ENCODE data around the gene CDK5RAP2.

Gene CDK5RAP2

GRCh38 chr9:120433701-120434100 lies 146.3 kb downstream of the CDK5RAP2 start:
- TF ChIP-seq, protein P1, sequence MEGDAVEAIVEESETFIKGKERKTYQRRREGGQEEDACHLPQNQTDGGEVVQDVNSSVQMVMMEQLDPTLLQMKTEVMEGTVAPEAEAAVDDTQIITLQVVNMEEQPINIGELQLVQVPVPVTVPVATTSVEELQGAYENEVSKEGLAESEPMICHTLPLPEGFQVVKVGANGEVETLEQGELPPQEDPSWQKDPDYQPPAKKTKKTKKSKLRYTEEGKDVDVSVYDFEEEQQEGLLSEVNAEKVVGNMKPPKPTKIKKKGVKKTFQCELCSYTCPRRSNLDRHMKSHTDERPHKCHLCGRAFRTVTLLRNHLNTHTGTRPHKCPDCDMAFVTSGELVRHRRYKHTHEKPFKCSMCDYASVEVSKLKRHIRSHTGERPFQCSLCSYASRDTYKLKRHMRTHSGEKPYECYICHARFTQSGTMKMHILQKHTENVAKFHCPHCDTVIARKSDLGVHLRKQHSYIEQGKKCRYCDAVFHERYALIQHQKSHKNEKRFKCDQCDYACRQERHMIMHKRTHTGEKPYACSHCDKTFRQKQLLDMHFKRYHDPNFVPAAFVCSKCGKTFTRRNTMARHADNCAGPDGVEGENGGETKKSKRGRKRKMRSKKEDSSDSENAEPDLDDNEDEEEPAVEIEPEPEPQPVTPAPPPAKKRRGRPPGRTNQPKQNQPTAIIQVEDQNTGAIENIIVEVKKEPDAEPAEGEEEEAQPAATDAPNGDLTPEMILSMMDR (IDR thresholded peaks at IDR 0.05): no peak
- Mint-ChIP-seq H3K9me3 (peaks cover 3% of the 10 kb centered on the region), H3K4me1 (peaks cover 17% of the 10 kb centered on the region), H3K36me3 (ENCODE audit: low read depth) (peaks cover 53% of the 10 kb centered on the region), H3K27me3 (ENCODE audit: low read depth, poor library complexity) (no peaks in the 10 kb centered on the region), H3K4me3 (no peak overlapping the region), H3K27ac (no peak overlapping the region)
- no peak for DNase-seq

GRCh38 chr9:120432600-120432999 lies 147.4 kb downstream of the CDK5RAP2 start:
- Mint-ChIP-seq H3K27me3 (ENCODE audit: low read depth, poor library complexity) (no peaks in the 10 kb centered on the region), H3K36me3 (ENCODE audit: low read depth) (peaks cover 53% of the 10 kb centered on the region), H3K4me3 (no peak overlapping the region), H3K4me1 (peaks cover 17% of the 10 kb centered on the region), H3K27ac (no peak overlapping the region), H3K9me3 (peaks cover 3% of the 10 kb centered on the region)
- DNase-seq: no peak
- TF ChIP-seq, protein P1 (IDR thresholded peaks at IDR 0.05): no peak

DNA sequence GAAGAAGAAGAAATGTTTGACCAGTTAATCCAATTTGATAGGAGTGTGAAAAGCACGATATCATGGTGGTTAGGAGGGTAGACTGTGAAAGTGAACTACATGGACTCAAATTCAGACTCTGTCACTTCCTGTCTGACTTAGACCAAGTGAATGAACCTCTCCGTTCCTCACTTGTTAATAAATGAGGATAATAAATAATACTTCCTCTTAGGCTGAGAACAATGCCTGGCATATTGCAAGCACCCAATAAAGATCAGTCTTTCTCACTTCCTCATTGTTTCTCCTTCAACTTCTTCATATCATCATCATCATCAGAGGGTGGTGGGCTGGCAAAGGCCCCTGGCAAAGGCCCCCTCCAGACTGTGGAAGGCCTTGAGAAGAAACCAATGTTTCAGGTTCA lies 148.7 kb downstream of the CDK5RAP2 start:
- TF ChIP-seq, protein P1 (IDR thresholded peaks at IDR 0.05): no peak
- DNase-seq: no peak
- no peak overlapping the region for H3K4me3 Mint-ChIP-seq
- H3K27me3 Mint-ChIP-seq (ENCODE audit: low read depth, poor library complexity): no peaks in the 10 kb centered on the region
- H3K9me3 Mint-ChIP-seq: peaks cover 3% of the 10 kb centered on the region
- H3K27ac Mint-ChIP-seq: no peak overlapping the region
- H3K36me3 Mint-ChIP-seq (ENCODE audit: low read depth): peaks cover 50% of the 10 kb centered on the region
- H3K4me1 Mint-ChIP-seq: peaks cover 17% of the 10 kb centered on the region

- DNase-seq: no peak
- Mint-ChIP-seq H3K4me3 (no peak overlapping the region), H3K27ac (no peak overlapping the region), H3K9me3 (no peaks in the 10 kb centered on the region), H3K36me3 (ENCODE audit: low read depth) (peaks cover 49% of the 10 kb centered on the region), H3K4me1 (no peaks in the 10 kb centered on the region), H3K27me3 (ENCODE audit: low read depth, poor library complexity) (peaks cover 4% of the 10 kb centered on the region)
- TF ChIP-seq, protein P1 (IDR thresholded peaks at IDR 0.05): no peak
These were observed 155.7 kb downstream of the CDK5RAP2 start for GRCh38 chr9:120424248-120424647.

GRCh38 chr9:120423812-120424211 lies 156.2 kb downstream of the CDK5RAP2 start:
- Mint-ChIP-seq H3K4me3 (no peak overlapping the region), H3K36me3 (ENCODE audit: low read depth) (peaks cover 54% of the 10 kb centered on the region), H3K9me3 (no peaks in the 10 kb centered on the region), H3K27ac (peak overlapping the region; percentile 68), H3K4me1 (no peaks in the 10 kb centered on the region), H3K27me3 (ENCODE audit: low read depth, poor library complexity) (peaks cover 4% of the 10 kb centered on the region)
- TF ChIP-seq, protein P1 (IDR thresholded peaks at IDR 0.05): no peak
- DNase-seq: no peak

DNA sequence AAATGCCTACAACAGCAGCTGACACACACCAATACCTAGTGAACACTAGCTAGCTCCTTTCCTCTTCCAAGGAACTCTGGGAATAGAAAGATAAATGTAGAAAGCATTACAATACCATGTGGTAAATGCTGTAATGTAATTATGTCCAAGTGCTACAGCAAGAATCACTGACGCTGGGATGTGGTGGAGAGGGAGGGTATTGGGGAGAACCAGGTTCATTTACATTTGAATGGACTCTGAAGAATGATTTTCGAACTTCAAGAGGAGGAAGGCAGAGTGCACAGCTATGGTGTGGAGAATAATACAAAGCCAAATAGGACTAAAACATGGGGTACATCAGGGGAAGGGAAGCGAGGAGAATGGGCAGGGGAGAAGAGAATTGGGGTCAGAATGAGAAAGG lies 158.0 kb downstream of the CDK5RAP2 start:
- H3K4me3 Mint-ChIP-seq: no peak overlapping the region
- H3K27me3 Mint-ChIP-seq (ENCODE audit: low read depth, poor library complexity): peaks cover 4% of the 10 kb centered on the region
- H3K9me3 Mint-ChIP-seq: no peaks in the 10 kb centered on the region
- H3K4me1 Mint-ChIP-seq: peaks cover 6% of the 10 kb centered on the region
- H3K36me3 Mint-ChIP-seq (ENCODE audit: low read depth): peaks cover 66% of the 10 kb centered on the region
- TF ChIP-seq, protein P1 (IDR thresholded peaks at IDR 0.05): no peak
- no peak overlapping the region for H3K27ac Mint-ChIP-seq
- no peak for DNase-seq
